ENCODE measurements around the gene CCK.

- TF ChIP-seq POLR2AphosphoS5 (IDR thresholded peaks at IDR 0.05), result no peak
- no peak for TF ChIP-seq CTCF (IDR thresholded peaks at IDR 0.05)
Measured at GRCh38 chr3:42289026-42289425, 23.0 kb upstream of the CCK start.

Measured in transverse colon (tissue), 4 donors.